Cerebellar nuclear complex (tissue), 1 donor: ENCODE results near the gene LIN7C.
A peak's percentile ranks its signal among the peaks of the same experiment; 100 is the strongest.
"Not testable (repeated sequence)": the region's sequence is repeated elsewhere in the genome, so short reads cannot be mapped to it uniquely, and the experiment has no call there.

Experiments
- DNase-seq, 2 experiments: peaks; one replicate each; lab custom pipeline; 2025; lab: John Stamatoyannopoulos, UW

LIN7C gene

DNA sequence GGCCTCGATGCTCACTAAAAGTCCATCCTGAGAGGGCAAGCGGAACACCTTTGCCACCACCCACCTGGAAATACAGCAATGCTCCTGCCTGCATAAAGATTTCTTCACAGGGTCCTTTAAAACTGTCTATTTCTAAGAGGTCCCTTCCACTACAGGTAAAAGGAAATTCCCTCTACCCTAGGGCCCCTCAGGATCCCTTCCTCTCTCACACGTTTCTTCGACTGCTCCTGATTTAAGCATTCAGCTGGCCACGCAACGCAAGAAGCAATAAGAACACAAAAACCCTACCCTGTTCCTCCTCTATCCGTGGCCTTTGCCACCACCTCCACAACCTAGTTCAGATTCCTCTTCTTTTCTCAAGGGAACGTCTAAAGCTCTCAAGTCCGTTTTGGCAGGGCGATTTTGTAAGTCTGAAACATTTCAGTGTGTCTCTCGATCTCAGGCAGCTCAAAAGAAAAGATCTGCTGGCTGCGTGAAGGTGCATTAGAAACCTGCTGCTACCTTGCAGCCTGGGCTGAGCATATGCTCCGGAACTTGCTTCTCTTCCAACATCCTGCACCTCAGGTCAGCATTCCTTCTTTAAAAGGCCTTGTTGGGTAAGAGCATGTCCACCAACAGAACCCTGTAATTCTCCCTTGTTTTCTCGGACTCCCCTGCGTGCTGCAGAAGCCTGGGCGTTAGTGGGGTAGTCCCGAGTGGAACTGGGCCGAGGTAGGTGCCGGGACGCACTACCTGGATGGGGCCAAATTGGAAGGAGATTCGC is 35.6 kb downstream of the LIN7C start:
- DNase-seq, result peak in 1 of 2 experiments; percentile 14

DNA sequence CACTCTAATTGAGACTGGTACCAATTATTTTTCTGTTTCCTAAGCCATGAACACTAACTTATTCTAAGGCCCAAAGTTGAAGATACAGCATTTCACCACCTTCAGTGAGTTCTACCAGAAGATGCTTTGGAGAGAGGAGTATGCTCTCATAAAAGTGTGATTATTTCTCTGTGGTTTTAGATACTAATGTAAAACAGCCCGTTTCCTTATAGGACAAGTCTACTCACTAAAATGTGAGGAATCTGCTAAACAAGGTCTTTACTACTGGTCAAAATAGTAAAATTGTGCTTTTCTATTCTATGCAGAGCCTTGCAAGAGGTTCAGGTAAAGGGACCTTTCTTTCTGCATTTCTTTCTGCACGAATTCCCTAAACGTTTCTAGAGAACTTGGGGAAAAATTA is 36.4 kb downstream of the LIN7C start:
- DNase-seq, result no peak

DNA sequence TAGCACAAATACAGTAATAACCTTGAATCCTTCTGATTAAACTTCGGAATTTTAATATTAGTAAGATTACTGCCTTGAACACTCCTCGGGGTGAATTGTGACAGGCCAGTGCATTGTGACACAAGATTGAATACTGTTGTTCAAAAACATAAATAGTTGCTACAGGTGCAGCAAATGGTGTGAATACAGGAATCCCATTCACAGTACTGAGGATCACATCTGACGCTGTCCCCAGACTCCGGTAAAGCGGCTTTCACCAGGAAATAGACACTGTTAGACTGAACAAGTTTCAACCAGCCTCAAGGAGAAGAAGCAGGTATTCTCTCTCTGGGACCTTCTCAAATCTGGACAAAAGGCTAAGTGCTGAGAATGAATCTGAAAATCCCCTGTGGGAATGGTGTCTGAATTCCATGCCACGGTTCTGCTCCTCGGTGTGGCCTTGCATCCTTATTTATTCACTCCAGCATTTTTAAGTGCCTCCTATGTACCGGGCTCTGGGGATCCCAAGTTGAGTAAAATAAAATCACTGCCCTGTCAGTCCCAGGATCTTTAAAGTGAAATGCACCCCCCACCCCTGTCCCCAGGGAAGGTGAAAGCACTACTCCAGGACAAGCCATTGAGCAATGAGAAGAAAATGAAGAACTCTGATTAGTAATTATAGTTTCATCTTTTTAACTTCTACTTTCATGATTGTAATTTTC is 37.4 kb downstream of the LIN7C start:
- DNase-seq, result no peak

DNA sequence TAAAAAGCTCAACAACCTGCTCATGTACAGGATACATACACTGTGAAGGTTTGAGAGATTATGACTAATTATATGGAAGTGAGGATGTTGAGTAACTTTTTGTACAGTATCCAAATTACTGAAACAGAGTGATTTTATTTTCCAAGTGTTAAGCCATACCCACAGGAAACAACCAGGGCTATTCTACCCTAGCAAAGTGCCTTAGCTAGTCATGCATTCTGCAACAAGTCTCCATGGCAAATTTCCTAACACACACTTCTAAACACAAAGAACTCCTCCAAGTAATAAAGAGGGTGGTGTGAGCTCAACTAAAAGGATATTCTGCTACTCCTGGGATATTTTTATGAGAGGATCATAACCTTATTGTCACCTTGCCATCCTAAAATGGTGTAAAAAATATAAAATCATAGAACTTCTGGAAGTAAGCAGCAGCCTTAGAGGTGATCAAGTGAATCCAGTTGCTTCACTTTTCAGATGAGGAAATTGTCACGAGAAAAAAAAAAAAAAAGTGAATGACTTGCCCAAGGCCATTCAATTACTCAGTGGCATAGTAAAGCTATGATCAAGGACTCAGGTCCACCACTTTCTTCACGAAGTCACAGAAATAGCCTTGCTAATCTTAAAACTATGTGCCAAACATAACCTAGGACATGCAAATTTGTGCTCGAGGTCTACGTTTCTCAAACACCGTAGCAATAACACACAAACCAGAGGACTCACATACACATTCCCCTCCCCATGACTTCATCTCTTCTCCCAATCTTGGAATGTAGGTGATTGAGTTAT is 38.2 kb downstream of the LIN7C start:
- no peak for DNase-seq

DNA sequence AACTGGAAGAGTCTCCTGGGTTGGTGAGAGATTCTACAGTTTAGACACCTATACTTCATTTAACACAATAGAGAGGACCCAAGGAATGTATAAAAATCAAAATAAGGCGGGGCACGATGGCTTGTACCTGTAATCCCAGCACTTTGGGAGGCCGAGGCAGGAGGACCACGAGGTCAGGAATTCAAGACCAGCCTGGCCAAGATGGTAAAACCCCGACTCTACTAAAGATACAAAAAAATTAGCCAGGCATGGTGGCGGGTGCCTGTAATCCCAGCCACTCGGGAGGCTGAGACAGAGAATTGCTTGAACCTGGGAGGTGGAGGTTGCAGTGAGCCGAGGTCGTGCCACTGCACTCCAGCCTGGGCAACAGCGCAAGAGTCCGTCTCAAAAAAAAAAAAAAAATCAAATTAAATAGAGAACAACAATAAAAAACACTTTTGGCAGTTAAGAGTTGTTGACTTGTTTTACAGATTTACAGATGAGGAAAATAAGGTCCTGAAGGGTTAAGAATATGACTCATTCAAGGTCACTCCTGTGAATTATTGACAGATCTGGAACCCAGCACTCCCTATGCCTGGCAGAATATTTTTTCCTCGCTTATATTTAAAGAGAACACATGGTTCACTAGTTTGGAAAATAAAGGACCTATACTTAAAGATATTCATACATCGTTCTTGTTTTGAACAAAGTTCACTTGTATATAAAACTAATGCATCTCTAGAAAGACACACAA is 39.2 kb downstream of the LIN7C start:
- DNase-seq, result no peak

DNA sequence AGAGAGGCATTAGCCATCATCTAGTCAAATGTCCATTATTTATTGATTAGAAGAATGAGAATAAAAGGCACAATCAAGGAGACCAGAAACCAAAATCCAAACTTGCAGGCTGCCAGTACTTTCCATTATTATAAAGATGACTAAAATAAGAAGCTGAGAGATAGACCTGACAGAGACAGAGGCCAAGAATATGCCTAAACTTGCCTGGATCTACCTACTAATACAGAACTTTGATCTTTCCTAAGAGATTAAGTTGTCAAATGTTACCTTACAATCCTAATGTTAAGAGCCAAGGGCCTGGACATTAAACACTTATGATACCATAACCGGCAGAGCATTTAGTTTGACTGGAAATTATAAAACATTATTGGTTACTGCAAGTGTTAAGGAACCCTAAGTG is 40.2 kb downstream of the LIN7C start:
- no peak for DNase-seq

DNA sequence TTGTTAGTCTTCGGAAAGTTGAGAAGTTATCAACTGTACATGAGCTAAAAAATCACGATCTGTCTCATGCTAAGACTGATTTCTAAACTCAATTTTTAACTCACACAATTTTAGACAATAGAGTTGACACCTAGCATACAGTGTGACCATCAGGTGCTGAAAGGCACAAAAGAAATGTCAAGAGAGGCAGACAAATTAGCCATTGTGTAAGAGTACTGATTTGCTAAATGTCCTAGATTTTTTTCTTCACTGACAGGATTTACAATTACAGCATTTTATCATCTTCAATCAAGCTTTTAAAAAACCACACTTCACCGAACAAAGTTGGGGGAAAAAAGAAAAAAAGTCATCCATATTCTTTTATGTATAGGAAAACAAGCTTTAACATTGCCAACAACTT is 40.9 kb downstream of the LIN7C start:
- no peak for DNase-seq

DNA sequence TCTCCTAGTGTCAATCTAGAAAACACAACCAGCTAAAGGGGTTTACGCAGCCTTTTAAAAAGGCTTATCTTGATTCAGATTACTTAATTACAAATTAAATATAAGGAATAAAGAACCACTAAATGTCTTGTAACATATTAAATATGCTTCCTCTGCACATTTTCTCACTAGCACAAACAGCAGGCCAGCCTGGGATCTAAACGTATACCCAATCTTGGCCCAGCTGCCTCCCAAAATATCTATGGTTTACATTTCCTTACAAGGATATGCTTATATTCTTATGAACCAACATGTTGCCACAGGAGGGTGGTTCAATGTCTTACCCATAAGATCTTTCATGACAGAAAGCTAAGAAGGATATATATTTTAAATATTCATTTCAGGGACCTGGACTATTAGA is 41.7 kb downstream of the LIN7C start:
- no peak for DNase-seq

DNA sequence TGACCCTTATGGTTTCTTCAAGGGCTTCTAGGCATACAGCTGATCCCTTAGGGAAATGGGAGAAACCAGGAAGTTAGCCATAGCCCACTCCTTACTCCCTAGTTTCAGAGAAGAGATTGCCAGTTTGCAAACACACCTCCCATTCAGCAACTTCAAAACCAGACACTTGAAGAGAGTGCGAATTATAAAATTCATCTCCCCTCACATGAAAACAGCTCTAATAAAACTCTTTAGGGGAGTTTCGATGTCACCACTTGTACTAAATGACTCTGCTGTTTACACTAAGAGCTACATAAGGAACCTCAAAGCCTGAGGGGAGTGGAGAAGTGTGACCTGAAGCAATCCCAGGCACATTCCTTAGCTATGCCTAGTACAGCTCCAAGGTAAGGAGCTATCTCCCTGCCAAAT is 42.3 kb downstream of the LIN7C start:
- no peak for DNase-seq

DNA sequence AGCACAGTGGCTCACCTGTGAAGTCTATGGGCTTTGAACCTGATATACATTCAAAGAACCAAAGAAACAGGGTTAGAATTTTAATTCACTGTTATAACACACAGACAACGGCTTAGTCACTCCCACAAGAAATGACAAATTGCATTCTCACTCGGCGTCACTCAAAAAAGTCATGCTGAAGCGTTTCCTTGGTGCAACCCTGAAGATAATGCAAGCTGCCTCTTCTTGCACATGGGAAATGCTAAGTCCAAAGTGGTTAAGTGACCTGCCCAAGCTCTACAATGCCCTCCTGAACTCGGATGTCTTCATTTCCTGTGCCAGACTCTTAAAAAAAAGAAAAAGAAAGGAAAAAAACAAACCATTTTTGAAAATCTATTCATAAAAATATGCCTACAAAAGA is 44.0 kb downstream of the LIN7C start:
- DNase-seq, result no peak

DNA sequence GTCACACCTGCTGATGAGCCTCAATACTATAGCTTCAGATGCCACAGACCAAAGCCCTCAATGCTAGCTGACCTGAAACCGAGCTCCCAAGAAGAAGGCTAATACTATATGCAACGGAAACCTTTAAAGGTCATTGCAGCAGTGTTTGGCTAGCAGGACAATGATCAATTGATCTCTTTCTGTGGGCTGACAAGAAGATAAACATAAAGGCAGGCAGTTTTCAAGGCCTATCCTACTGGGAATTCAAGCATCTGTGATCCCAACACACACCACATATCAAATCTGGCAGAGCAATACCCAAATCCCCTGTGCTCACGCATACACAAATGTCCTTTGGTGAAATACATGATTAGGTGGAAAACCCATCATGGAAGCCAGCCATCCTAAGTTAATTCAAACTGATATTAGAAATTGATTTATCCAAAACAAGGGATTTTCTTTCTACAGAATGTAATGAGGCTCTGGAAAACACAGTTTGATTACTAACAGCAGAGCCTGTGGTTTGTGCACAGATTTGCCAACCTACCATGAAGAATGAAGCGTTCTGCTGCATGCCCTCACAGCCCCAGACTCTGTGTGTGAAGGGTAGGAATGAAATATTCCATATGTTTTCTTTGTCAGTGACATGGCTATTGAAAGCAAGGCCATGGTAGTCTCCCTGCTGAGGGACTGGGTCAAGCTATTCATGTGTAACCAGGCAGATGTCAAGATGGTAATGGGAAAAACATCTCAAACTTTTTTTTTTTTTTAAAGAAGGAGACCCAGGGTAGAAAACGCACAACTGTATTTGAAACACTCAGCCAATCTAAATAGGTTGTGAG is 46.2 kb downstream of the LIN7C start:
- DNase-seq, result no peak

DNA sequence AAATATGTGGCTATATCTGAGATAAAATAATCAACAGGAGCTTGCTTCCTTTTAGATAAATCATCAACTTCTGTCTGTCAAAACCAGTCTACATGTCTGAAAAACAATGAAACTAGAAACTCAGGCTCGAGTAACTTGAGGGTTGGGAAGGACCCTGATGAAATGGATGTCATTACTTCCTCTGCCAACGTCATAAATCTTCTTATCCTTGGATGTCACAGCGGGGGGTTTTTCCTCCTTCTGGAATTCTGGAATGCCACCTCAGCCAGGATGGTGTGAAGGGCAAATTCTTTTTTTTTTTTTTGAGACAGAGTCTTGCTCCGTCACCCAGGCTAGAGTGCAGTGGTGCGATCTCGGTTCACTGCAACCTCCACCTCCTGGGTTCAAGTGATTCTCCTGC is 47.4 kb downstream of the LIN7C start:
- DNase-seq, result no peak

DNA sequence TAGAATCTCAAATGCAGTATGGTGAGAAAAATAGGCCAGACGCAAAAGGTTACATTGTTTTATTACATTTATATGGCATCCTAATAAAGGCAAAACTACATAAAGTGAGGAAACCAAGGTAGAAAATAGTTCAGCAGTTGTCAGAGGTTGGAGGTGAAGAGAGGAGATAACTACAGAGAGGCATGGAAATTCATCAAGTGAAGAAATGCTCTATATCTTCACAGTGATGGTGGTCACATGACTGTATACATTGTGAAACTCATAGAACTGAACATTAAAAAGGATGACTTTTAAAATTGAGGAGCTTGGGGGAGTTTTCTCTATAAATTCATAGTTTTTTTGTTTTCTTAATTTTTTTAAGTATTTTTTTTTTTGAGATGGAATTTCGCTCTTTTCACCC is 48.4 kb downstream of the LIN7C start:
- no peak for DNase-seq

DNA sequence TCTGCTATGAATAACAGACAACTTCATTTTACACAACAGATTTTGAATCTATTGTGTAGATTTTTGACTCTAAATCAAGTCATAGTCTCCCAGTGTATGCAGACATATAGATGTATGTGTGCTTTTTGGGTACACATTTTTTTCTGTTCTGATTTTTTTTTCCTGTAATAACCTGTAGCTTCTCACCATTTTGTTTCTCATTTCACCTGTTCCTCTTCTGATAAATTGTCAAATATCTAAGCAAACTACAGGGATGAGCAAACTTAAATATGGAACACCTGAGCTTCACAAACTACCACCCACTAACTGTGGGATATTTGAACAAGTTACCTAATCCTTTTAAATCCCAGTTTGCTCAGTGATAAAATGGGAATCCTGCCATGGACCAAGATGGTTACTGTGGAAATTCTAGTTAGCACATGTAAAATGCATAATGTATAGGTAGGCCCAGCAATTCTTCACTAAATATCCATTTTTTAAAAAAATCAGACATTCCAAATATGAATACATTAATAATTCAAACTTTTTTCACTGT is 49.7 kb downstream of the LIN7C start:
- DNase-seq, result no peak

DNA sequence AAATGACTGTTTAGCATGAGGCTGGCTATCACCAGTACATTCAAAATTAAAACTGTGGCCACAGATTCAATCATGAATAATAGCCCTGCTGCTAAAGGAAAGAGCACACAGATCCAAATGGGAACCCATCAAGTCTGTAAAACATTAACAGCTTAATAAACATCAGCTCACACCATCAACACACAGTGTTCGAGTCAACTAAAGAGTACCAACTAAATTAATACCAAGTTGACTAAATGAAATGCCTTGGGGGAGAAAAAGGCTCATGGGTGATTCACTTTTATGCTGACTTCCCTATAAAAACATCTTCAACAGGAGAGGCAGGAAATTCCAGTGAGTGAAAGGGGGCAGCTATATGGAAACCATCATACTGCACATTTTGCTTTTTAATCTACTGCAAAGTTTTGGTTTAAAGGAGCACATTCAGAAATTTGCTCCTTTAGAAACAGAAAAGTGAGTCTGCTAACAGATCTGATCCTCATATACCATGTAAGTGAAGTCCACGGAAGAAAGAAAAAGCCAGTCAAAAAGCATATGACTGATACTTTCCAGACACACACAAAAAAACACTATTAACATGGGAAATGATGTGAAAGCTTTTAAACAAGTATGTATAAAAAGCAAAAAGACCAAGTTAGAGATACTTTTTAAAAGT is 50.3 kb downstream of the LIN7C start:
- no peak for DNase-seq

DNA sequence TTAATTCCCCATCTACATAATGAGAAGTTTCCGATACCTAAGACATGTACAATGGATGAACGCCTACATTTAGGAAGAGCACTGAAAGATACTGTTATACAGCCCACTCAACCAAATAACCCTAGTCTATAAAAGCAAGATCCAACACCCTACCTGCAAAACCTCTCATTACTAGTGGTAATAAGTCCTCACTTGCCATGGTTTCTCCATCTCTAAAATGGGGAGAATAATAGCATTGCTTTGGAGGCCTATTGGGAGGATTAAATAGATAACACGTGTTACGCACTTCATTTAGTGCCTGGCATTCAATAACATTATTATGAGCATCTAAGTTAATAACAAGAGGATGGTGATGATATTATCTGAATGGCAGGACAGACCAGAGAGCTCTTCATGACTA is 50.9 kb downstream of the LIN7C start:
- no peak for DNase-seq

DNA sequence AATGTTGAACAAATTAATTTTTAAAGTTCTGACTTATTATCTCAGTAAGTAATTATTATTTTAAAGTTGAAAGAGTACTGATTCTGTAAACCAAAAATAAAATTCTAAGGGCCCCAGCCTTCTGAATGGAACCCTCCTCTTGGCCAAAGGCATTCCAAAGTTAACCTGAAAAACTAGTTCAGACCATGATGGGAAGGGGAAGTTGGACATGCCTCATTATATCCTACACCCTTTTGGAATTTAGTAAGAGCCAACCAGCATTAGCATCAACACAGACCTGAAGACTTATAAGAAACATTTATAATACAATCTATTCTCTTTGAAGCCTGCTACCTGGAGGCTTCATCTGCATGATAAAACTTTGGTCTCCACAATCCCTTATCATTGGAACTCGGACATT is 52.9 kb downstream of the LIN7C start:
- DNase-seq, result no peak

DNA sequence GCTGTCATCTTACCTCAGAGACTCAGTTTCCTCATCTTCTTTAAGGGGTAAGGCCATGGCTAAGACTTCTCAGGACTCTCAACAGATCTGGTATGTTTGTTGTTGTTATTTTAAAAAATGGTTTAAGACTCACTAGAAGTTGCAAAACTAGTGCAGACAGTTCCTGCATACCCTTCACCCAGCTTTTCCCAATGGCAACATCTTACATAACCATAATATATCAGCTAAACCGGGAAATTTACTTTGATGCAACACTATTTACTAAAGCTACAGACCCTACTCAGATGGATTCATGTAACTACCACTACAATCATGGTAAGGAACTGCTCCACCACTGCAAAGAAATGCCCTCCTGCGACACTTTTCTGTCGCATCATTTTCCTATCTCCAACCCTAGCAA is 54.4 kb downstream of the LIN7C start:
- DNase-seq, result no peak

DNA sequence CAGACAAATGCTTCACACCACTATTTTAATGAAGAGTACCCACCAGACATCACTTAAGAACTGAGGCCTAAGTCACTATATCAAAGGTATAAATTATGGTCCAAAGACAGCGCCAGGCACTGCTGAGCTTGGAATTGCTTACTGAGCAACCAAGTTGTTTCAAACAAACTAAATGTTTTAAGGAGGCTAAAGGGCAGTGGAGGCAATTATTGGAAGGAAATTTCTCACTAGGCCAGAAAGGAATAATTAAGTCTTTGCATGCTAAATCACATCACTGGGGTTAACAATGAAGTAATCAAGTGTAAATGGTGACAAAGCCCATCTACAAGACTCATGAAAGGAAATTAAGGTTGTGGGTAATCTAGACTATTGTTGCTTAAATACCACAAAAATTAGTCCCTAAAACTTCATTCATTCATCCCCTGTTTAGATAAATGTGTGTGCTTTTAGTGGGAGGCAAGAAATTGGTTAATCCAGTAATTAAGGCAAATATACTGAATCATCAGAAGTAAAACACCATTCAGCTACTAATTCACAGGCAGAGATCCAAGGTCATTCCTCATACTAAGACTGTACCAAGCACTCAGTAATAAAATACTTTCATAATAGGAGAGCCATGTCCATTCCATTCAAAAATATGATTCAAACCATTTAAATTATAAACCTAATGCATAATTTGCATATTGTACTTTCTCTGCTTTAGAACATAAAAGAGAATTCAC is 55.2 kb downstream of the LIN7C start:
- no peak for DNase-seq

DNA sequence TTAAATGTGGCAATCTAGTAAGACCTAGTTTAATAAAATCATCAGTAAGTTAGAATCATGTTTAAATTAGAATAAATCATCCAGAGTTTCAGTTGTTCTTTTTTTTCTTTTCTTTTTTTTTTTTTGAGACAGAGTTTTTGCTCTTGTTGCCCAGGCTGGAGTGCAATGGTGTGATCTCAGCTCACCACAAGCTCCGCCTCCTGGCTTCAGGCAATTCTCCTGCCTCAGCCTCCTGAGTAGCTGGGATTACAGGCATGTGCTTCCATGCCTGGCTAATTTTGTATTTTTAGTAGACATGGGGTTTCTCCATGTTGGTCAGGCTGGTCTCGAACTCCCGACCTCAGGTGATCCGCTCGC is 58.4 kb downstream of the LIN7C start:
- not testable (repeated sequence) for DNase-seq
